Vagina (tissue), 2 donors: ENCODE measurements around the gene KRT2.

Experiments
- POLR2A ChIP-seq, 2 donors: fragments of 450-650 bp; IDR thresholded peaks; one replicate each; pipeline ENCODE4 v1.6.1; 2017; ENCODE audit warnings: antibody characterized with exemption in 2 of 2, mild to moderate bottlenecking in 2 of 2, moderate library complexity in 2 of 2
- TF ChIP-seq, protein P1 (sequence below), 3 experiments: fragments of 450-650 bp in 2 of 3; fragments of 200-600 bp in 1 of 3; sonication (generic) in 1 of 3; IDR thresholded peaks; one replicate each; pipeline ENCODE4 v1.5.1; 2017 to 2019; ENCODE audit warnings: antibody characterized with exemption in 3 of 3, mild to moderate bottlenecking in 2 of 3, moderate library complexity in 2 of 3

- TF ChIP-seq, protein P1, sequence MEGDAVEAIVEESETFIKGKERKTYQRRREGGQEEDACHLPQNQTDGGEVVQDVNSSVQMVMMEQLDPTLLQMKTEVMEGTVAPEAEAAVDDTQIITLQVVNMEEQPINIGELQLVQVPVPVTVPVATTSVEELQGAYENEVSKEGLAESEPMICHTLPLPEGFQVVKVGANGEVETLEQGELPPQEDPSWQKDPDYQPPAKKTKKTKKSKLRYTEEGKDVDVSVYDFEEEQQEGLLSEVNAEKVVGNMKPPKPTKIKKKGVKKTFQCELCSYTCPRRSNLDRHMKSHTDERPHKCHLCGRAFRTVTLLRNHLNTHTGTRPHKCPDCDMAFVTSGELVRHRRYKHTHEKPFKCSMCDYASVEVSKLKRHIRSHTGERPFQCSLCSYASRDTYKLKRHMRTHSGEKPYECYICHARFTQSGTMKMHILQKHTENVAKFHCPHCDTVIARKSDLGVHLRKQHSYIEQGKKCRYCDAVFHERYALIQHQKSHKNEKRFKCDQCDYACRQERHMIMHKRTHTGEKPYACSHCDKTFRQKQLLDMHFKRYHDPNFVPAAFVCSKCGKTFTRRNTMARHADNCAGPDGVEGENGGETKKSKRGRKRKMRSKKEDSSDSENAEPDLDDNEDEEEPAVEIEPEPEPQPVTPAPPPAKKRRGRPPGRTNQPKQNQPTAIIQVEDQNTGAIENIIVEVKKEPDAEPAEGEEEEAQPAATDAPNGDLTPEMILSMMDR (IDR thresholded peaks at IDR 0.05): no peak
- no peak for TF ChIP-seq POLR2A (IDR thresholded peaks at IDR 0.05)
Observed at GRCh38 chr12:52616680-52617402, 35.2 kb downstream of the KRT2 start.
